DMS 273 treated with DMSO at 0.1 percent for 48 hours (cell line): ENCODE measurements around the gene YARS1.
"Not testable (repeated sequence)": the region's sequence is repeated elsewhere in the genome, so short reads cannot be mapped to it uniquely, and the experiment has no call there.

ENCODE experiments used
- DNase-seq: peaks from one replicate; lab custom pipeline; 2025; lab: John Stamatoyannopoulos, UW

YARS1 gene

GRCh38 chr1:32816676-32817158 is 441 bp downstream of the YARS1 start:
- DNase-seq = peak; percentile 17

- DNase-seq = no peak
Measured at GRCh38 chr1:32813941-32814739, 3.0 kb downstream of the YARS1 start.

- no peak for DNase-seq
Measured at GRCh38 chr1:32811917-32812316, 5.2 kb downstream of the YARS1 start.

- DNase-seq = no peak
Measured at GRCh38 chr1:32811265-32811664, 5.9 kb downstream of the YARS1 start.

GRCh38 chr1:32810358-32810757 is 6.8 kb downstream of the YARS1 start:
- DNase-seq = no peak

GRCh38 chr1:32808580-32808979 is 8.6 kb downstream of the YARS1 start:
- no peak for DNase-seq

GRCh38 chr1:32806910-32807523 is 10.1 kb downstream of the YARS1 start:
- DNase-seq = no peak

- no peak for DNase-seq
Measured at GRCh38 chr1:32806290-32806689, 10.9 kb downstream of the YARS1 start.

- DNase-seq = not testable (repeated sequence)
Measured at GRCh38 chr1:32804460-32804859, 12.7 kb downstream of the YARS1 start.

- DNase-seq = no peak
Measured at GRCh38 chr1:32801096-32801715, 16.0 kb downstream of the YARS1 start.

- no peak for DNase-seq
Measured at GRCh38 chr1:32798679-32799416, 18.3 kb downstream of the YARS1 start.

GRCh38 chr1:32798191-32798590 is 19.0 kb downstream of the YARS1 start:
- DNase-seq = no peak

GRCh38 chr1:32797456-32797855 is 19.7 kb downstream of the YARS1 start:
- DNase-seq = no peak

GRCh38 chr1:32795763-32796162 is 21.4 kb downstream of the YARS1 start:
- DNase-seq = not testable (repeated sequence)

- no peak for DNase-seq
Measured at GRCh38 chr1:32791881-32792280, 25.3 kb downstream of the YARS1 start.

- not testable (repeated sequence) for DNase-seq
Measured at GRCh38 chr1:32789356-32789755, 27.8 kb downstream of the YARS1 start.

- DNase-seq = no peak
Measured at GRCh38 chr1:32786856-32787255, 30.3 kb downstream of the YARS1 start.

- DNase-seq = no peak
Measured at GRCh38 chr1:32784817-32785216, 32.3 kb downstream of the YARS1 start.

- DNase-seq = no peak
Measured at GRCh38 chr1:32783851-32784250, 33.3 kb downstream of the YARS1 start.

- DNase-seq = no peak
Measured at GRCh38 chr1:32782086-32782485, 35.1 kb downstream of the YARS1 start.

GRCh38 chr1:32780628-32781234 is 36.4 kb downstream of the YARS1 start:
- DNase-seq = no peak

- DNase-seq = no peak
Measured at GRCh38 chr1:32780005-32780404, 37.2 kb downstream of the YARS1 start.
